PFSK-1 (cell line): Measurements from ENCODE around the gene DISC1.

Experiments
- FOXP2 ChIP-seq: optimal IDR thresholded peaks from 2 replicates; pipeline ENCODE3; 2011; ENCODE audit warnings: borderline replicate concordance, control low read depth, inconsistent platforms; ENCODE audit not compliant: insufficient read depth; ENCODE audit errors: extremely low read length, extremely low read depth
- POLR2AphosphoS5 ChIP-seq: IDR thresholded peaks from 2 replicates; pipeline ENCODE4 v1.6.1; 2012; ENCODE audit warnings: low read depth, mild to moderate bottlenecking, control low read depth, low read length, moderate library complexity
- REST ChIP-seq, 2 experiments: IDR thresholded peaks; 2 replicates each; pipeline versions ENCODE4 v1.6.1 to v1.8.0; 2011 to 2012; ENCODE audit warnings: low read depth in 2 of 2, low read length in 2 of 2, control low read depth in 1 of 2, inconsistent platforms in 1 of 2, mild to moderate bottlenecking in 1 of 2, moderate library complexity in 1 of 2; ENCODE audit not compliant: insufficient read depth in 1 of 2
- SIN3A ChIP-seq: IDR thresholded peaks from 2 replicates; pipeline ENCODE4 v1.6.1; 2012; ENCODE audit warnings: mild to moderate bottlenecking, low read length, moderate library complexity, borderline replicate concordance; ENCODE audit not compliant: insufficient read depth
- TAF1 ChIP-seq: IDR thresholded peaks from 2 replicates; pipeline ENCODE4 v1.6.1; 2012; ENCODE audit warnings: low read length, control low read depth, borderline replicate concordance; ENCODE audit not compliant: insufficient read depth

GRCh38 chr1:231686384-231686783 lies 59.8 kb downstream of the DISC1 start:
- TF ChIP-seq SIN3A, result no peak
- TF ChIP-seq TAF1, result no peak
- no peak for TF ChIP-seq POLR2AphosphoS5
- no peak for TF ChIP-seq REST (IDR thresholded peaks at IDR 0.05; ENCODE audit: insufficient read depth in 1 of 2, low read depth in 2 of 2, low read length in 2 of 2)
- TF ChIP-seq FOXP2, result no peak
